ENCODE results near the gene GIT2.

- no peak for TF ChIP-seq POLR2A (IDR thresholded peaks at IDR 0.05; ENCODE audit: low read depth)
- TF ChIP-seq, protein P1, sequence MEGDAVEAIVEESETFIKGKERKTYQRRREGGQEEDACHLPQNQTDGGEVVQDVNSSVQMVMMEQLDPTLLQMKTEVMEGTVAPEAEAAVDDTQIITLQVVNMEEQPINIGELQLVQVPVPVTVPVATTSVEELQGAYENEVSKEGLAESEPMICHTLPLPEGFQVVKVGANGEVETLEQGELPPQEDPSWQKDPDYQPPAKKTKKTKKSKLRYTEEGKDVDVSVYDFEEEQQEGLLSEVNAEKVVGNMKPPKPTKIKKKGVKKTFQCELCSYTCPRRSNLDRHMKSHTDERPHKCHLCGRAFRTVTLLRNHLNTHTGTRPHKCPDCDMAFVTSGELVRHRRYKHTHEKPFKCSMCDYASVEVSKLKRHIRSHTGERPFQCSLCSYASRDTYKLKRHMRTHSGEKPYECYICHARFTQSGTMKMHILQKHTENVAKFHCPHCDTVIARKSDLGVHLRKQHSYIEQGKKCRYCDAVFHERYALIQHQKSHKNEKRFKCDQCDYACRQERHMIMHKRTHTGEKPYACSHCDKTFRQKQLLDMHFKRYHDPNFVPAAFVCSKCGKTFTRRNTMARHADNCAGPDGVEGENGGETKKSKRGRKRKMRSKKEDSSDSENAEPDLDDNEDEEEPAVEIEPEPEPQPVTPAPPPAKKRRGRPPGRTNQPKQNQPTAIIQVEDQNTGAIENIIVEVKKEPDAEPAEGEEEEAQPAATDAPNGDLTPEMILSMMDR (IDR thresholded peaks at IDR 0.05): no peak
These were observed 107.8 kb downstream of the GIT2 start for GRCh38 chr12:109888179-109889020.

Measured in esophagus muscularis mucosa (tissue), 3 donors.